HepG2 (cell line): ENCODE data around the gene MTA3. TPM values are rescaled to one million over a fixed set of nuclear protein-coding genes. Genes with fewer than 3 reads are reported as not detected.
A peak's percentile ranks its signal among the peaks of the same experiment; 100 is the strongest.

Experiments used
- BCL3 ChIP-seq: sonication (generic); formaldehyde crosslinking; IDR thresholded peaks from 2 replicates; pipeline ENCODE4 v1.5.1; 2020; ENCODE audit warnings: mild to moderate bottlenecking, missing genetic modification reagents, moderate library complexity
- ELK4 ChIP-seq: sonication (generic); formaldehyde crosslinking; IDR thresholded peaks from 2 replicates; pipeline ENCODE4 v1.9.0; 2021; ENCODE audit warnings: missing genetic modification reagents, borderline replicate concordance
- FOSL2 ChIP-seq: sonication (generic); formaldehyde crosslinking; IDR thresholded peaks from 2 replicates; pipeline ENCODE4 v1.4.0; 2020; ENCODE audit warnings: missing genetic modification reagents
- FOXK2 ChIP-seq: fragments of 450-650 bp; IDR thresholded peaks from 2 replicates; pipeline ENCODE4 v1.6.1; 2016
- HOXD1 ChIP-seq: sonication (generic); formaldehyde crosslinking; IDR thresholded peaks from 2 replicates; pipeline ENCODE4 v1.5.0; 2020; ENCODE audit warnings: missing genetic modification reagents
- KDM5B ChIP-seq: sonication (generic); formaldehyde crosslinking; IDR thresholded peaks from 2 replicates; pipeline ENCODE4 v1.4.0; 2020; ENCODE audit warnings: missing genetic modification reagents, mild to moderate bottlenecking, borderline replicate concordance
- MYC ChIP-seq: sonication (generic); formaldehyde crosslinking; IDR thresholded peaks from 2 replicates; pipeline ENCODE4 v1.9.0; 2021; ENCODE audit warnings: missing genetic modification reagents, borderline replicate concordance
- PBX3 ChIP-seq: sonication (generic); formaldehyde crosslinking; IDR thresholded peaks from 2 replicates; pipeline ENCODE4 v1.8.1; 2023; ENCODE audit warnings: missing genetic modification reagents, inconsistent platforms, borderline replicate concordance
- RAD51 ChIP-seq: fragments of 450-650 bp; IDR thresholded peaks from 2 replicates; pipeline ENCODE4 v1.6.1; 2016; ENCODE audit warnings: borderline replicate concordance
- SUZ12 ChIP-seq: fragments of 150-350 bp; IDR thresholded peaks from 2 replicates; pipeline ENCODE4 v1.6.1; 2014; ENCODE audit warnings: low read depth, low read length
- TBX2 ChIP-seq: sonication (generic); formaldehyde crosslinking; IDR thresholded peaks from 2 replicates; pipeline ENCODE4 v1.5.0; 2020; ENCODE audit warnings: missing genetic modification reagents, mild to moderate bottlenecking, borderline replicate concordance
- ZBTB21 ChIP-seq: sonication (generic); formaldehyde crosslinking; IDR thresholded peaks from 2 replicates; pipeline ENCODE4 v1.4.0; 2020; ENCODE audit warnings: missing genetic modification reagents
- ZNF274 ChIP-seq: sonication (generic); formaldehyde crosslinking; IDR thresholded peaks from 2 replicates; pipeline ENCODE4 v1.5.1; 2020; ENCODE audit warnings: mild to moderate bottlenecking, missing genetic modification reagents
- ZNF33A ChIP-seq: sonication (generic); formaldehyde crosslinking; IDR thresholded peaks from 2 replicates; pipeline ENCODE4 v1.5.1; 2020; ENCODE audit warnings: missing genetic modification reagents, mild to moderate bottlenecking, moderate library complexity, borderline replicate concordance
- polyA plus RNA-seq, 8 experiments: library from polyadenylated mRNA; depleted of rRNA in 3 of 8; stranded (reverse) in 7 of 8; unstranded in 1 of 8; fragments of >200 nt; fragmentation: Illumina TruSeq in 4 of 8; extraction: Trizol in 4 of 8; gene quantifications; 2 replicates each; pipeline versions ENCODE4 v1.2.1 to v1.2.3, GENCODE V29; 2011 to 2016; ENCODE audit warnings: low read depth in 4 of 8, missing spikeins in 1 of 8, mixed read lengths in 1 of 8; ENCODE audit not compliant: insufficient read depth in 1 of 8
- total RNA-seq, 5 experiments: library from RNA; depleted of rRNA; stranded (reverse); fragments of >200 nt; fragmentation: Illumina TruSeq; extraction: Trizol; gene quantifications; 2 replicates each; pipeline ENCODE4 v1.2.3, GENCODE V29; 2016; ENCODE audit warnings: low read depth in 1 of 5
- TF ChIP-seq, protein P1 (sequence below): sonication (generic); formaldehyde crosslinking; IDR thresholded peaks from 2 replicates; pipeline ENCODE4 v1.4.0; 2020; ENCODE audit warnings: missing genetic modification reagents
- TF ChIP-seq, protein P2 (sequence below): IDR thresholded peaks from 2 replicates; pipeline ENCODE4 v1.4.0; 2020; ENCODE audit warnings: mild to moderate bottlenecking, missing genetic modification reagents
- TF ChIP-seq, protein P3 (sequence below): sonication (generic); formaldehyde crosslinking; IDR thresholded peaks from 2 replicates; pipeline ENCODE4 v1.4.0; 2020; ENCODE audit warnings: missing genetic modification reagents

Gene MTA3
- total and polyA plus RNA-seq, 2 of the 13 experiments (the other 11 are each of a cell fraction or from before 2014, with no cell fraction given): 48.8 to 77.8 TPM

GRCh38 chr2:42585779-42586178 lies 17.3 kb downstream of the MTA3 start (continued):
- TF ChIP-seq, protein P1, sequence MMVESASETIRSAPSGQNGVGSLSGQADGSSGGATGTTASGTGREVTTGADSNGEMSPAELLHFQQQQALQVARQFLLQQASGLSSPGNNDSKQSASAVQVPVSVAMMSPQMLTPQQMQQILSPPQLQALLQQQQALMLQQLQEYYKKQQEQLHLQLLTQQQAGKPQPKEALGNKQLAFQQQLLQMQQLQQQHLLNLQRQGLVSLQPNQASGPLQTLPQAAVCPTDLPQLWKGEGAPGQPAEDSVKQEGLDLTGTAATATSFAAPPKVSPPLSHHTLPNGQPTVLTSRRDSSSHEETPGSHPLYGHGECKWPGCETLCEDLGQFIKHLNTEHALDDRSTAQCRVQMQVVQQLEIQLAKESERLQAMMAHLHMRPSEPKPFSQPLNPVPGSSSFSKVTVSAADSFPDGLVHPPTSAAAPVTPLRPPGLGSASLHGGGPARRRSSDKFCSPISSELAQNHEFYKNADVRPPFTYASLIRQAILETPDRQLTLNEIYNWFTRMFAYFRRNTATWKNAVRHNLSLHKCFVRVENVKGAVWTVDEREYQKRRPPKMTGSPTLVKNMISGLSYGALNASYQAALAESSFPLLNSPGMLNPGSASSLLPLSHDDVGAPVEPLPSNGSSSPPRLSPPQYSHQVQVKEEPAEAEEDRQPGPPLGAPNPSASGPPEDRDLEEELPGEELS: peak; percentile 13; the same call in 1 of the 2 replicates
- TF ChIP-seq RAD51: no peak
- TF ChIP-seq SUZ12: no peak
- no peak for TF ChIP-seq HOXD1 (CRISPR knock-in tag)
- no peak for TF ChIP-seq ZNF274 (CRISPR knock-in tag)
- no peak for TF ChIP-seq PBX3 (CRISPR knock-in tag)
- TF ChIP-seq BCL3 (CRISPR knock-in tag): no peak
- TF ChIP-seq, protein P2, sequence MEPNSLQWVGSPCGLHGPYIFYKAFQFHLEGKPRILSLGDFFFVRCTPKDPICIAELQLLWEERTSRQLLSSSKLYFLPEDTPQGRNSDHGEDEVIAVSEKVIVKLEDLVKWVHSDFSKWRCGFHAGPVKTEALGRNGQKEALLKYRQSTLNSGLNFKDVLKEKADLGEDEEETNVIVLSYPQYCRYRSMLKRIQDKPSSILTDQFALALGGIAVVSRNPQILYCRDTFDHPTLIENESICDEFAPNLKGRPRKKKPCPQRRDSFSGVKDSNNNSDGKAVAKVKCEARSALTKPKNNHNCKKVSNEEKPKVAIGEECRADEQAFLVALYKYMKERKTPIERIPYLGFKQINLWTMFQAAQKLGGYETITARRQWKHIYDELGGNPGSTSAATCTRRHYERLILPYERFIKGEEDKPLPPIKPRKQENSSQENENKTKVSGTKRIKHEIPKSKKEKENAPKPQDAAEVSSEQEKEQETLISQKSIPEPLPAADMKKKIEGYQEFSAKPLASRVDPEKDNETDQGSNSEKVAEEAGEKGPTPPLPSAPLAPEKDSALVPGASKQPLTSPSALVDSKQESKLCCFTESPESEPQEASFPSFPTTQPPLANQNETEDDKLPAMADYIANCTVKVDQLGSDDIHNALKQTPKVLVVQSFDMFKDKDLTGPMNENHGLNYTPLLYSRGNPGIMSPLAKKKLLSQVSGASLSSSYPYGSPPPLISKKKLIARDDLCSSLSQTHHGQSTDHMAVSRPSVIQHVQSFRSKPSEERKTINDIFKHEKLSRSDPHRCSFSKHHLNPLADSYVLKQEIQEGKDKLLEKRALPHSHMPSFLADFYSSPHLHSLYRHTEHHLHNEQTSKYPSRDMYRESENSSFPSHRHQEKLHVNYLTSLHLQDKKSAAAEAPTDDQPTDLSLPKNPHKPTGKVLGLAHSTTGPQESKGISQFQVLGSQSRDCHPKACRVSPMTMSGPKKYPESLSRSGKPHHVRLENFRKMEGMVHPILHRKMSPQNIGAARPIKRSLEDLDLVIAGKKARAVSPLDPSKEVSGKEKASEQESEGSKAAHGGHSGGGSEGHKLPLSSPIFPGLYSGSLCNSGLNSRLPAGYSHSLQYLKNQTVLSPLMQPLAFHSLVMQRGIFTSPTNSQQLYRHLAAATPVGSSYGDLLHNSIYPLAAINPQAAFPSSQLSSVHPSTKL: peak; percentile 21; the same call in 1 of the 2 replicates
- TF ChIP-seq ZBTB21: no peak
- TF ChIP-seq, protein P3, sequence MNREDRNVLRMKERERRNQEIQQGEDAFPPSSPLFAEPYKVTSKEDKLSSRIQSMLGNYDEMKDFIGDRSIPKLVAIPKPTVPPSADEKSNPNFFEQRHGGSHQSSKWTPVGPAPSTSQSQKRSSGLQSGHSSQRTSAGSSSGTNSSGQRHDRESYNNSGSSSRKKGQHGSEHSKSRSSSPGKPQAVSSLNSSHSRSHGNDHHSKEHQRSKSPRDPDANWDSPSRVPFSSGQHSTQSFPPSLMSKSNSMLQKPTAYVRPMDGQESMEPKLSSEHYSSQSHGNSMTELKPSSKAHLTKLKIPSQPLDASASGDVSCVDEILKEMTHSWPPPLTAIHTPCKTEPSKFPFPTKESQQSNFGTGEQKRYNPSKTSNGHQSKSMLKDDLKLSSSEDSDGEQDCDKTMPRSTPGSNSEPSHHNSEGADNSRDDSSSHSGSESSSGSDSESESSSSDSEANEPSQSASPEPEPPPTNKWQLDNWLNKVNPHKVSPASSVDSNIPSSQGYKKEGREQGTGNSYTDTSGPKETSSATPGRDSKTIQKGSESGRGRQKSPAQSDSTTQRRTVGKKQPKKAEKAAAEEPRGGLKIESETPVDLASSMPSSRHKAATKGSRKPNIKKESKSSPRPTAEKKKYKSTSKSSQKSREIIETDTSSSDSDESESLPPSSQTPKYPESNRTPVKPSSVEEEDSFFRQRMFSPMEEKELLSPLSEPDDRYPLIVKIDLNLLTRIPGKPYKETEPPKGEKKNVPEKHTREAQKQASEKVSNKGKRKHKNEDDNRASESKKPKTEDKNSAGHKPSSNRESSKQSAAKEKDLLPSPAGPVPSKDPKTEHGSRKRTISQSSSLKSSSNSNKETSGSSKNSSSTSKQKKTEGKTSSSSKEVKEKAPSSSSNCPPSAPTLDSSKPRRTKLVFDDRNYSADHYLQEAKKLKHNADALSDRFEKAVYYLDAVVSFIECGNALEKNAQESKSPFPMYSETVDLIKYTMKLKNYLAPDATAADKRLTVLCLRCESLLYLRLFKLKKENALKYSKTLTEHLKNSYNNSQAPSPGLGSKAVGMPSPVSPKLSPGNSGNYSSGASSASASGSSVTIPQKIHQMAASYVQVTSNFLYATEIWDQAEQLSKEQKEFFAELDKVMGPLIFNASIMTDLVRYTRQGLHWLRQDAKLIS (CRISPR knock-in tag): no peak
- no peak for TF ChIP-seq FOXK2
- no peak for TF ChIP-seq ZNF33A (CRISPR knock-in tag)
- peak; percentile 67; the same call in 1 of the 2 replicates for TF ChIP-seq TBX2 (CRISPR knock-in tag)
- no peak for TF ChIP-seq ELK4 (CRISPR knock-in tag)
- TF ChIP-seq FOSL2 (CRISPR knock-in tag): no peak
- no peak for TF ChIP-seq KDM5B (CRISPR knock-in tag)
- no peak for TF ChIP-seq MYC (CRISPR knock-in tag)
